Esophagus squamous epithelium (tissue), 5 donors: Measurements from ENCODE around the gene PRMT1. TPM values are rescaled to one million over a fixed set of nuclear protein-coding genes. Genes with fewer than 3 reads are reported as not detected.
A peak's percentile ranks its signal among the peaks of the same experiment; 100 is the strongest.
"Not testable (repeated sequence)": the region's sequence is repeated elsewhere in the genome, so short reads cannot be mapped to it uniquely, and the experiment has no call there.

Source experiments
- DNase-seq: peaks from one replicate; lab custom pipeline; 2025; lab: John Stamatoyannopoulos, UW
- H3K27ac ChIP-seq, 4 donors: fragments of 200-600 bp; sonication (generic); one replicate each; pipeline ENCODE4 v1.5.1; 2016 to 2019; ENCODE audit warnings: mild to moderate bottlenecking in 1 of 4
- H3K27me3 ChIP-seq, 4 donors: fragments of 200-600 bp; sonication (generic); 1 replicate in 3 of 4; 2 replicates in 1 of 4; pipeline versions ENCODE4 v1.5.1 to v1.6.0; 2017 to 2021; ENCODE audit warnings: antibody characterized with exemption in 1 of 4
- H3K36me3 ChIP-seq, 3 donors: fragments of 200-600 bp; sonication (generic); one replicate each; pipeline ENCODE4 v1.5.1; 2016 to 2019
- H3K4me1 ChIP-seq, 3 donors: fragments of 200-600 bp; sonication (generic); one replicate each; pipeline ENCODE4 v1.5.1; 2017 to 2019
- H3K4me3 ChIP-seq, 4 donors: fragments of 200-600 bp; sonication (generic); 1 replicate in 3 of 4; 2 replicates in 1 of 4; pipeline ENCODE4 v1.5.1; 2016 to 2019; ENCODE audit warnings: mild to moderate bottlenecking in 2 of 4, moderate library complexity in 1 of 4
- H3K9me3 ChIP-seq, 3 donors: fragments of 200-600 bp; sonication (generic); one replicate each; pipeline ENCODE4 v1.5.1; 2016 to 2019
- POLR2A ChIP-seq, 4 donors: fragments of 450-650 bp; IDR thresholded peaks; one replicate each; pipeline ENCODE4 v1.6.1; 2017; ENCODE audit warnings: antibody characterized with exemption in 4 of 4, mild to moderate bottlenecking in 4 of 4, moderate library complexity in 3 of 4
- WGBS, 2 donors: methylation state at CpG; one replicate each; pipeline ENCODE4 v1.1.5; 2018; 5-methylcytosine and 5-hydroxymethylcytosine counted together
- intact Hi-C: fragments of 100-400 bp; cut with DNase I; formaldehyde crosslinking; loops from one replicate; pipeline ENCODE4 v1.15.0; 2022
- total RNA-seq, 4 donors: library from RNA; depleted of rRNA; stranded (reverse); fragments of >200 nt; gene quantifications; one replicate each; pipeline ENCODE4 v1.1.0, GENCODE V29; 2016
- TF ChIP-seq, protein P1 (sequence below), 6 experiments: fragments of 450-650 bp in 4 of 6; fragments of 200-600 bp in 2 of 6; sonication (generic) in 2 of 6; IDR thresholded peaks; one replicate each; pipeline ENCODE4 v1.5.1; 2016 to 2019; ENCODE audit warnings: antibody characterized with exemption in 6 of 6, mild to moderate bottlenecking in 4 of 6, moderate library complexity in 4 of 6
- donor health status: DM: yes; HTN: yes; CAD: no.

Gene PRMT1
- total RNA-seq, 4 donors from 2014 or later, result 86.1 to 206 (median 182) TPM

DNA sequence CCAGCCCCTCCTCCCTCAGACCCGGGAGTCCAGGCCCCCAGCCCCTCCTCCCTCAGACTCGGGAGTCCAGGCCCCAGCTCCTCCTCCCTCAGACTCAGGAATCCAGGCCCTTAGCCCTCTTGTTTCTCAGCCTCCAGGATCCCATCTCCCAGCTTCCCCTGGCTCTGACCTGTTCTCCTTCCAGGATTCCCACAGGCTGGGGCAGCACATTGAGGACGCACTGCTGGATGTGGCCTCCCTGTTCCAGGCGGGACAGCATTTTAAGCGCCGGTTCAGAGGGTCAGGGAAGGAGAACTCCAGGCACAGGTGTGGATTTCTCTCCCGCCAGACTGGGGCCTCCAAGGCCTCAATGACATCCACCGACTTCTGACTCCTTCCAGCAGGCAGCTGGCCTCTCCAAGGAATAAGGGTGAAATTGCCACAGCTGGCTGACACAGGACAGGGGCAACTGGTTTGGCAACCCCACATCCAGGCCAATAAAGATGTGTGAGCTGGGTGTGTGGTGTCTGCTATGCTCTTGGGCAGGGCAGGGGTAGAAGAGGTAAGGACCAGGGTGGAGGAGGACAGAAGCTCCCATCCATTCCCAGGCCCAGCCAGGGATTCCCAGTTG, 36.3 kb downstream of the PRMT1 start:
- Histone ChIP-seq H3K27me3 (no peaks in the 10 kb centered on the region), H3K36me3 (no peaks in the 10 kb centered on the region), H3K4me1 (peaks cover 0 to 26% (median 4%) of the 10 kb centered on the region in 3 donors), H3K9me3 (no peaks in the 10 kb centered on the region), H3K4me3 (peak overlapping the region in 2 of 4 donors; percentile 1 to 13), H3K27ac (peak overlapping the region in 3 of 4 donors; percentile 47 to 74 (median 65))
- WGBS, 2 donors, result 73% methylated on average over 3 of the region's 8 CpGs; no CpG with 5 or more reads in 1 of the 2 donors
- no peak for DNase-seq
- no peak for TF ChIP-seq POLR2A (IDR thresholded peaks at IDR 0.05)
- TF ChIP-seq, protein P1, sequence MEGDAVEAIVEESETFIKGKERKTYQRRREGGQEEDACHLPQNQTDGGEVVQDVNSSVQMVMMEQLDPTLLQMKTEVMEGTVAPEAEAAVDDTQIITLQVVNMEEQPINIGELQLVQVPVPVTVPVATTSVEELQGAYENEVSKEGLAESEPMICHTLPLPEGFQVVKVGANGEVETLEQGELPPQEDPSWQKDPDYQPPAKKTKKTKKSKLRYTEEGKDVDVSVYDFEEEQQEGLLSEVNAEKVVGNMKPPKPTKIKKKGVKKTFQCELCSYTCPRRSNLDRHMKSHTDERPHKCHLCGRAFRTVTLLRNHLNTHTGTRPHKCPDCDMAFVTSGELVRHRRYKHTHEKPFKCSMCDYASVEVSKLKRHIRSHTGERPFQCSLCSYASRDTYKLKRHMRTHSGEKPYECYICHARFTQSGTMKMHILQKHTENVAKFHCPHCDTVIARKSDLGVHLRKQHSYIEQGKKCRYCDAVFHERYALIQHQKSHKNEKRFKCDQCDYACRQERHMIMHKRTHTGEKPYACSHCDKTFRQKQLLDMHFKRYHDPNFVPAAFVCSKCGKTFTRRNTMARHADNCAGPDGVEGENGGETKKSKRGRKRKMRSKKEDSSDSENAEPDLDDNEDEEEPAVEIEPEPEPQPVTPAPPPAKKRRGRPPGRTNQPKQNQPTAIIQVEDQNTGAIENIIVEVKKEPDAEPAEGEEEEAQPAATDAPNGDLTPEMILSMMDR (IDR thresholded peaks at IDR 0.05), result no peak
- intact Hi-C loops, result no loop called here

DNA sequence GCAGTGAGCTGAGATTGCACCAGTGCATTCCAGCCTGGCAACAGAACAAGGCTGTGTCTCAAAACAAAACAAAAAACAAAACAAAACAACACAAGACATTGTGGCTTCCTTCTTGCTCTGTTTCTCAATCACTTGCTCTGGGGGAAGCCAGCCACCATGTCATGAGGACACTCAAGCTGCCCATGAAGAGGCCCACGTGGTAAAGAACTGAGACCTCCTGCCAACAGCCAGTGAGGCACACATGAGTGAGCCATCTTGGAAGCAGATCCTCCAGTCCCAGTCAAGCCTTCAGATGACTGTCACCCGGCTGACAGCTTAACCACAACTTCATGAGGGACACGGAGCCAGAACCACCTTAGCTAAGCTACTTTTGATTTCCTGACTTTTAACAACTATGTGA, 39.1 kb downstream of the PRMT1 start:
- DNase-seq, result no peak
- intact Hi-C loops, result no loop called here
- Histone ChIP-seq H3K4me1 (peaks cover 0 to 35% (median 4%) of the 10 kb centered on the region in 3 donors), H3K4me3 (no peak overlapping the region), H3K27me3 (no peaks in the 10 kb centered on the region), H3K36me3 (no peaks in the 10 kb centered on the region), H3K27ac (no peak overlapping the region), H3K9me3 (no peaks in the 10 kb centered on the region)
- TF ChIP-seq, protein P1 (IDR thresholded peaks at IDR 0.05), result no peak
- no peak for TF ChIP-seq POLR2A (IDR thresholded peaks at IDR 0.05)
- 60 to 68% methylated on average over 2 to 3 of the region's 3 CpGs for WGBS, 2 donors

DNA sequence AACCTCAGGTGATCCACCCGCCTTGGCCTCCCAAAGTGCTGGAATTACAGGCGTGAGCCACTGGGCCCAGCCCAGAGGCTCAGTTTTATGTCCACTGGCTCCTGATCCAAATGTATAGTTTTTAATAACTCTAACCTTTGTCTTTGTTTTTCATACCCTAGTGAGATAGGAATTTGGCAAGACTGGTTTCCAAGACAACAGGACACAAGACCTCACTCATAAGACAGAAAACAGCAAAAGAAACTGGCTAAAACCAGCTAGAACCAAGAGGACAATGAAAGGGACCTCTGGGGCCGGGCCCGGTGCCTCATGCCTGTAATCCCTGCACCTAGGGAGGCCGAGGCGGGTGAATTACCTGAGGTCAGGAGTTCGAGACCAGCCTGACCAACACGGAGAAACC, 41.4 kb downstream of the PRMT1 start:
- WGBS, 2 donors, result 73 to 90% methylated on average over 5 to 8 of the region's 8 CpGs
- no peak for TF ChIP-seq POLR2A (IDR thresholded peaks at IDR 0.05)
- TF ChIP-seq, protein P1 (IDR thresholded peaks at IDR 0.05), result no peak
- Histone ChIP-seq H3K4me3 (no peak overlapping the region), H3K36me3 (no peaks in the 10 kb centered on the region), H3K27ac (no peak overlapping the region), H3K9me3 (no peaks in the 10 kb centered on the region), H3K4me1 (peaks cover 0 to 22% (median 0%) of the 10 kb centered on the region in 3 donors), H3K27me3 (no peaks in the 10 kb centered on the region)
- DNase-seq, result no peak
- intact Hi-C loops, result no loop called here

DNA sequence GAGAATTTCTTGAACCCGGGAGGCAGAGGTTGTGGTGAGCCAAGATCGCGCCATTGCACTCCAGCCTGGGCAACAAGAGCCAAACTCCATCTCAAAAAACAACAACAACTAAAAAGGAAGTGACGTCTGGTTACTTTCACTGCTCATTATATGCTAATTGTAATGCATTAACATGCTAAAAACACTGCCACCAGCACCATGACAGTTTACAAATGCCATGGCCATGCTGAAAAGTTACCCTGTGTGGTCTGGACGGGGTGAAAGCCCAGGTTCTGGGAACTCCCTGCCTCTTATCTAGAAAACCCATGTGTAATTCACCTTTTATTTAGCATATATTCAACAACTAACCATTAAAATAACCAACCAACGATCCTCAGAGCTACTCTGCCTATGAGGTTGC, 41.9 kb downstream of the PRMT1 start:
- Histone ChIP-seq H3K27ac (no peak overlapping the region), H3K4me1 (peaks cover 0 to 17% (median 0%) of the 10 kb centered on the region in 3 donors), H3K9me3 (no peaks in the 10 kb centered on the region), H3K36me3 (no peaks in the 10 kb centered on the region), H3K4me3 (no peak overlapping the region), H3K27me3 (no peaks in the 10 kb centered on the region)
- TF ChIP-seq, protein P1 (IDR thresholded peaks at IDR 0.05), result no peak
- no peak for TF ChIP-seq POLR2A (IDR thresholded peaks at IDR 0.05)
- no peak for DNase-seq
- WGBS, 2 donors, result 74 to 77% methylated on average over 5 to 6 of the region's 6 CpGs
- intact Hi-C loops, result no loop called here

DNA sequence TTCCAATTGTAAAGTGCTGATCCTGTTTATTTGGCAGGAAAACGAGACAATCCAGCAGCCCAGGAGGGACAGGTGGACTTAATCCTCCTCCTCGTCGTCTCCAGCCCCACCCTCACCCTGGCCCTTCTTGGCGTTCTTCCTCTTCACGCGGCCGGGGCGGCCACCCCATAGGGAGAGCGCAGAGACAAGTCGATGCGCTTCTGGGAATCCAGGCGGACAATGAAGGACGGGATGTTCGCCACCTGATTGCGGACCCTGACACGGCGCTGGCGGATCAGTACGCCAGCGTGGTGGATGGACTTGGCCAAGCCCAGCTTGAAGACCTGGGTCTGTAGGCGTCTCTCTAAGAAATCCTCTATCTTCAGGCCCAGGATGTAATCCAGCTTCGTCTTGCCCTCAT, 42.3 kb downstream of the PRMT1 start:
- H3K4me1 ChIP-seq, result peaks cover 0 to 16% (median 0%) of the 10 kb centered on the region in 3 donors
- H3K4me3 ChIP-seq, H3K27ac ChIP-seq, H3K27me3 ChIP-seq, H3K36me3 ChIP-seq, intact Hi-C loops, H3K9me3 ChIP-seq, DNase-seq: not testable (repeated sequence)
- WGBS, 2 donors, result 53 to 73% methylated on average over 4 to 12 of the region's 22 CpGs
